HG02970 (cell line): Measurements from ENCODE around the gene TMEM258.

Source experiments
- ATAC-seq: cut with Tn5 transposase; IDR thresholded peaks from one replicate; pipeline ENCODE4 v1.9.1; 2021; ENCODE audit warnings: mild to moderate bottlenecking, moderate library complexity, moderate number of reproducible peaks; ENCODE audit not compliant: unreplicated experiment, low FRiP score

The TMEM258 gene

GRCh38 chr11:61762223-61762615, 30.2 kb downstream of the TMEM258 start:
- ATAC-seq, result no peak

- no peak for ATAC-seq
These were observed 30.8 kb downstream of the TMEM258 start for GRCh38 chr11:61761440-61762222.

- no peak for ATAC-seq
These were observed 31.5 kb downstream of the TMEM258 start for GRCh38 chr11:61760946-61761345.

GRCh38 chr11:61757213-61757862, 35.1 kb downstream of the TMEM258 start:
- no peak for ATAC-seq

- ATAC-seq, result no peak
These were observed 35.8 kb downstream of the TMEM258 start for GRCh38 chr11:61756452-61757212.

GRCh38 chr11:61756147-61756451, 36.3 kb downstream of the TMEM258 start:
- ATAC-seq, result no peak

- no peak for ATAC-seq
These were observed 37.6 kb downstream of the TMEM258 start for GRCh38 chr11:61754534-61755482.

GRCh38 chr11:61753672-61754071, 38.7 kb downstream of the TMEM258 start:
- no peak for ATAC-seq

- ATAC-seq, result no peak
These were observed 39.4 kb downstream of the TMEM258 start for GRCh38 chr11:61752925-61753521.

- ATAC-seq, result no peak
These were observed 40.1 kb downstream of the TMEM258 start, which contains the start of gene MYRF for GRCh38 chr11:61752117-61752924. Gene MYRF, plus strand, starts transcription at chr11:61752636. Its CDS starts 109 bp downstream, at chr11:61752745.

GRCh38 chr11:61751384-61751783, 41.0 kb downstream of the TMEM258 start:
- no peak for ATAC-seq

- no peak for ATAC-seq
These were observed 41.6 kb downstream of the TMEM258 start for GRCh38 chr11:61750631-61751273.

- ATAC-seq, result no peak
These were observed 42.7 kb downstream of the TMEM258 start for GRCh38 chr11:61749591-61750217.

- no peak for ATAC-seq
These were observed 44.5 kb downstream of the TMEM258 start for GRCh38 chr11:61747967-61748285.

GRCh38 chr11:61747192-61747966, 45.0 kb downstream of the TMEM258 start:
- ATAC-seq, result no peak

- ATAC-seq, result no peak
These were observed 45.8 kb downstream of the TMEM258 start for GRCh38 chr11:61746442-61747191.
